B cell (primary cell): ENCODE measurements around the gene RFPL1.

ENCODE experiments used
- CTCF ChIP-seq: fragments of 200-600 bp; IDR thresholded peaks from one replicate; pipeline ENCODE4 v1.8.0; 2022; ENCODE audit warnings: antibody characterized with exemption, mild to moderate bottlenecking
- EZH2 ChIP-seq: IDR thresholded peaks from 2 replicates; pipeline ENCODE4 v1.6.1; 2012; ENCODE audit warnings: borderline replicate concordance, low read depth, mild to moderate bottlenecking, moderate library complexity, low read length; ENCODE audit not compliant: insufficient read depth, poor library complexity, severe bottlenecking

- TF ChIP-seq CTCF (no peak), EZH2 (no peak)
Measured at GRCh38 chr22:29400576-29400975, 37.8 kb upstream of the RFPL1 start.
